SK-N-SH (cell line): Measurements from ENCODE around the gene CDH4. TPM values are rescaled to one million over a fixed set of nuclear protein-coding genes. Genes with fewer than 3 reads are reported as not detected.
"Not testable (repeated sequence)": the region's sequence is repeated elsewhere in the genome, so short reads cannot be mapped to it uniquely, and the experiment has no call there.

ENCODE experiments used
- CTCF ChIA-PET: fragments of 300-600, 350-600 bp; formaldehyde crosslinking; extraction: SDS; loops from one replicate; lab custom pipeline; 2021; lab: Yijun Ruan, JAX
- POLR2A ChIA-PET: fragments of 350-600 bp; sonication (Branson Sonifier 250); formaldehyde crosslinking; extraction: SDS; loops from one replicate; lab custom pipeline; 2020; ENCODE audit warnings: antibody characterized with exemption, inconsistent platforms; lab: Yijun Ruan, JAX
- DNase-seq: peaks from one replicate; pipeline ENCODE4 v3.0.0; 2012
- H2AFZ ChIP-seq: fragments of 200-600 bp; sonication (generic); 2 replicates; pipeline ENCODE4 v1.8.1; 2016; ENCODE audit warnings: antibody characterized with exemption, mild to moderate bottlenecking, low read depth
- H3F3A ChIP-seq: fragments of 200-600 bp; sonication (generic); replicated peaks from 2 replicates; pipeline ENCODE3; 2016; ENCODE audit warnings: antibody characterized with exemption, mild to moderate bottlenecking; ENCODE audit not compliant: insufficient read depth
- H3K27ac ChIP-seq, 2 experiments: fragments of 200-500 bp in 1 of 2; fragments of 200-600 bp in 1 of 2; sonication (Bioruptor generic) in 1 of 2; sonication (generic), shearing (Covaris generic) in 1 of 2; 2 replicates each; pipeline versions ENCODE4 v1.5.1 to v1.6.1; 2014 to 2016; ENCODE audit warnings: low read depth in 2 of 2, inconsistent platforms in 1 of 2, low read length in 1 of 2, mild to moderate bottlenecking in 1 of 2, mixed read lengths in 1 of 2
- H3K27me3 ChIP-seq: fragments of 200-600 bp; sonication (generic), shearing (Covaris generic); 2 replicates; pipeline ENCODE4 v1.6.1; 2016; ENCODE audit warnings: mixed run types; ENCODE audit not compliant: insufficient read depth
- H3K36me3 ChIP-seq, 2 experiments: fragments of 200-500 bp in 1 of 2; fragments of 200-600 bp in 1 of 2; sonication (Bioruptor generic) in 1 of 2; sonication (generic) in 1 of 2; replicated peaks in 1 of 2; 2 replicates each; pipeline versions ENCODE3 to v1.5.1; 2014 to 2016; ENCODE audit warnings: low read length in 1 of 2, mild to moderate bottlenecking in 1 of 2; ENCODE audit not compliant: insufficient read depth in 2 of 2, control insufficient read depth in 1 of 2
- H3K4me1 ChIP-seq, 2 experiments: fragments of 200-500 bp in 1 of 2; fragments of 200-600 bp in 1 of 2; sonication (Bioruptor generic) in 1 of 2; sonication (generic), shearing (Covaris generic) in 1 of 2; 2 replicates each; pipeline versions ENCODE4 v1.5.1 to v1.6.1; 2014 to 2016; ENCODE audit warnings: low read depth in 1 of 2, low read length in 1 of 2, mixed run types in 1 of 2; ENCODE audit not compliant: insufficient read depth in 2 of 2, control insufficient read depth in 1 of 2
- H3K4me2 ChIP-seq: fragments of 200-600 bp; sonication (generic), shearing (Covaris generic); 2 replicates; pipeline ENCODE4 v1.6.1; 2017; ENCODE audit warnings: mixed run types
- H3K4me3 ChIP-seq, 2 experiments: fragments of 200-500 bp in 1 of 2; fragments of 200-600 bp in 1 of 2; sonication (Bioruptor generic) in 1 of 2; sonication (generic), shearing (Covaris generic) in 1 of 2; 2 replicates each; pipeline versions ENCODE4 v1.5.1 to v1.8.1; 2014 to 2016; ENCODE audit warnings: low read depth in 2 of 2, inconsistent platforms in 1 of 2, low read length in 1 of 2, mild to moderate bottlenecking in 1 of 2, mixed read lengths in 1 of 2, moderate library complexity in 1 of 2
- H3K79me2 ChIP-seq: fragments of 200-600 bp; sonication (generic); 2 replicates; pipeline ENCODE4 v1.8.1; 2017; ENCODE audit warnings: mild to moderate bottlenecking; ENCODE audit not compliant: insufficient read depth
- H3K9ac ChIP-seq: fragments of 200-600 bp; sonication (generic); 2 replicates; pipeline ENCODE4 v1.6.1; 2017; ENCODE audit warnings: mixed run types
- H3K9me2 ChIP-seq: fragments of 200-600 bp; sonication (generic); 2 replicates; pipeline ENCODE4 v1.6.1; 2017; ENCODE audit warnings: mixed run types
- H3K9me3 ChIP-seq: fragments of 200-600 bp; sonication (generic); 2 replicates; pipeline ENCODE4 v1.6.1; 2017; ENCODE audit warnings: mixed run types, mild to moderate bottlenecking, moderate library complexity
- H4K20me1 ChIP-seq: fragments of 200-600 bp; sonication (generic); 2 replicates; pipeline ENCODE4 v1.6.1; 2017; ENCODE audit warnings: mild to moderate bottlenecking, mixed run types; ENCODE audit not compliant: insufficient read depth
- CHD2 ChIP-seq: fragments of 150-350 bp; IDR thresholded peaks from 2 replicates; pipeline ENCODE4 v1.6.1; 2018; ENCODE audit warnings: low read length; ENCODE audit not compliant: partially characterized antibody
- EP300 ChIP-seq, 2 experiments: IDR thresholded peaks; 2 replicates each; pipeline versions ENCODE4 v1.4.0 to v1.6.1; 2012; ENCODE audit warnings: borderline replicate concordance in 1 of 2, low read depth in 1 of 2, low read length in 1 of 2
- EZH2phosphoT487 ChIP-seq: fragments of 200-600 bp; sonication (generic); IDR thresholded peaks from 2 replicates; pipeline ENCODE4 v1.6.1; 2017; ENCODE audit warnings: low read depth, mixed run types, mild to moderate bottlenecking, antibody characterized with exemption, moderate library complexity, borderline replicate concordance
- FOXJ3 ChIP-seq: sonication (generic); formaldehyde crosslinking; IDR thresholded peaks from 2 replicates; pipeline ENCODE4 v1.5.1; 2020; ENCODE audit warnings: mild to moderate bottlenecking, missing genetic modification reagents
- FOXM1 ChIP-seq: IDR thresholded peaks from 2 replicates; pipeline ENCODE4 v1.4.0; 2012; ENCODE audit warnings: low read depth, mild to moderate bottlenecking
- GATA2 ChIP-seq: sonication (generic); formaldehyde crosslinking; IDR thresholded peaks from 2 replicates; pipeline ENCODE4 v1.5.0; 2020; ENCODE audit warnings: mild to moderate bottlenecking, missing genetic modification reagents
- JUND ChIP-seq: IDR thresholded peaks from 2 replicates; pipeline ENCODE4 v1.4.0; 2012
- NFIC ChIP-seq: IDR thresholded peaks from 2 replicates; pipeline ENCODE4 v1.4.0; 2012; ENCODE audit warnings: borderline replicate concordance
- NRF1 ChIP-seq: IDR thresholded peaks from 2 replicates; pipeline ENCODE4 v1.6.1; 2012; ENCODE audit warnings: low read depth, mild to moderate bottlenecking, low read length
- PBX3 ChIP-seq: IDR thresholded peaks from 2 replicates; pipeline ENCODE4; 2012
- POLR2AphosphoS5 ChIP-seq: IDR thresholded peaks from 2 replicates; pipeline ENCODE4 v1.6.1; 2012; ENCODE audit warnings: low read depth, low read length
- RAD21 ChIP-seq: IDR thresholded peaks from 2 replicates; pipeline ENCODE4 v1.6.1; 2012; ENCODE audit warnings: mild to moderate bottlenecking, low read length
- RCOR1 ChIP-seq: fragments of 150-350 bp; IDR thresholded peaks from 2 replicates; pipeline ENCODE4 v1.6.1; 2017; ENCODE audit warnings: antibody characterized with exemption, low read length
- RFX5 ChIP-seq: IDR thresholded peaks from 2 replicates; pipeline ENCODE4 v1.6.1; 2012; ENCODE audit warnings: mild to moderate bottlenecking, improper control_type of control experiment, low read length
- RXRA ChIP-seq: IDR thresholded peaks from 2 replicates; pipeline ENCODE4 v1.4.0; 2012; ENCODE audit warnings: low read depth, mild to moderate bottlenecking, borderline replicate concordance
- SMC3 ChIP-seq: IDR thresholded peaks from 2 replicates; pipeline ENCODE4 v1.6.1; 2012; ENCODE audit warnings: low read depth, low read length, improper control_type of control experiment
- TEAD4 ChIP-seq: IDR thresholded peaks from 2 replicates; pipeline ENCODE4 v1.4.0; 2012; ENCODE audit warnings: mild to moderate bottlenecking, borderline replicate concordance; ENCODE audit not compliant: insufficient read depth
- USF2 ChIP-seq: fragments of 150-350 bp; IDR thresholded peaks from 2 replicates; pipeline ENCODE4 v1.6.1; 2017; ENCODE audit warnings: antibody characterized with exemption, low read length, low read depth, borderline replicate concordance
- YY1 ChIP-seq: IDR thresholded peaks from 2 replicates; pipeline ENCODE4 v1.4.0; 2012; ENCODE audit warnings: low read depth, mild to moderate bottlenecking
- ZBTB33 ChIP-seq: IDR thresholded peaks from 2 replicates; pipeline ENCODE4 v1.4.0; 2012; ENCODE audit warnings: low read depth, borderline replicate concordance
- WGBS: methylation state at CpG from one replicate; pipeline ENCODE4 v1.1.6; 2017; ENCODE audit warnings: low lambda C conversion rate; 5-methylcytosine and 5-hydroxymethylcytosine counted together
- polyA plus RNA-seq, 3 experiments: library from polyadenylated mRNA; depleted of rRNA; stranded (reverse); fragments of >200 nt; gene quantifications; 2 replicates each; pipeline ENCODE4 v1.2.3, GENCODE V29; 2012
- TF ChIP-seq, protein P1 (sequence below): IDR thresholded peaks from 2 replicates; pipeline ENCODE4 v1.4.0; 2012; ENCODE audit warnings: low read depth

CDH4 gene
- polyA plus RNA-seq, 1 of the 3 experiments (the other 2 are of a cell fraction), result not detected

GRCh38 chr20:61405007-61405406 lies 152.9 kb downstream of the CDH4 start:
- H3K4me3 ChIP-seq, result no peak overlapping the region
- no peaks in the 10 kb centered on the region for H3K9me2 ChIP-seq
- no peaks in the 10 kb centered on the region for H3F3A ChIP-seq
- 76% methylated on average over 14 of the region's 14 CpGs for WGBS
- no peaks in the 10 kb centered on the region for H3K27me3 ChIP-seq
- no peak overlapping the region for H3K4me2 ChIP-seq
- CTCF ChIA-PET, result no interaction called here
- no peak overlapping the region for H3K9ac ChIP-seq
- H3K27ac ChIP-seq, result no peak overlapping the region
- H4K20me1 ChIP-seq, result no peaks in the 10 kb centered on the region
- H3K79me2 ChIP-seq, result no peaks in the 10 kb centered on the region
- DNase-seq, result no peak
- H2AFZ ChIP-seq, result no peak overlapping the region
- H3K36me3 ChIP-seq, result no peaks in the 10 kb centered on the region
- no peaks in the 10 kb centered on the region for H3K9me3 ChIP-seq
- H3K4me1 ChIP-seq, result no peaks in the 10 kb centered on the region
- POLR2A ChIA-PET, result no interaction called here
- no peak for TF ChIP-seq EP300 (IDR thresholded peaks at IDR 0.05; ENCODE audit: borderline replicate concordance in 1 of 2, low read depth in 1 of 2, low read length in 1 of 2)
- no peak for TF ChIP-seq JUND
- TF ChIP-seq GATA2 (CRISPR knock-in tag), result no peak
- TF ChIP-seq, protein P1, sequence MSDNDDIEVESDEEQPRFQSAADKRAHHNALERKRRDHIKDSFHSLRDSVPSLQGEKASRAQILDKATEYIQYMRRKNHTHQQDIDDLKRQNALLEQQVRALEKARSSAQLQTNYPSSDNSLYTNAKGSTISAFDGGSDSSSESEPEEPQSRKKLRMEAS, result no peak
- no peak for TF ChIP-seq ZBTB33
- TF ChIP-seq NFIC, result no peak
- no peak for TF ChIP-seq CHD2
- TF ChIP-seq FOXM1, result no peak

DNA sequence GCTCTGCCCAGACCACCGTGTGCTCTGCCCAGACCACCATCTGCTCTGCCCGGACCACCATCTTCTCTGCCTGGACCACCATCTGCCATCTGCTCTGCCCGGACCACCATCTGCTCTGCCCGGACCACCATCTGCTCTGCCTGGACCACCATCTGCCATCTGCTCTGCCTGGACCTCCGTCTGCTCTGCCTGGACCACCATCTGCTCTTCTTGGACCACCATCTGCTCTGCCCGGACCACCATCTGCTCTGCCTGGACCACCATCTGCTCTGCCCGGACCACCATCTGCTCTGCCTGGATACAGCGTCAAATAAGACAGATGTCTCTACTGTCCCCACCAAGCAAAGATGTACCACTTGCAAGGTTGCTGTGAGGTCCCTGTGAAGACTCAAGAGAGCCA lies 154.7 kb downstream of the CDH4 start:
- H4K20me1 ChIP-seq, H3F3A ChIP-seq, H3K9me3 ChIP-seq, H3K36me3 ChIP-seq, DNase-seq, H3K4me3 ChIP-seq, H3K9ac ChIP-seq, H3K4me1 ChIP-seq, CTCF ChIA-PET, H3K9me2 ChIP-seq, H3K4me2 ChIP-seq, H3K27me3 ChIP-seq, H3K79me2 ChIP-seq, H3K27ac ChIP-seq, H2AFZ ChIP-seq, POLR2A ChIA-PET: not testable (repeated sequence)
- 65% methylated on average over 8 of the region's 8 CpGs for WGBS

- Histone ChIP-seq H3K36me3 (no peaks in the 10 kb centered on the region), H3K4me3 (no peak overlapping the region), H3K9me3 (no peaks in the 10 kb centered on the region), H3K4me1 (no peaks in the 10 kb centered on the region), H3K4me2 (no peak overlapping the region), H3K27ac (no peak overlapping the region), H2AFZ (no peak overlapping the region), H4K20me1 (no peaks in the 10 kb centered on the region), H3K9ac (no peak overlapping the region), H3K79me2 (no peaks in the 10 kb centered on the region), H3K27me3 (no peaks in the 10 kb centered on the region), H3K9me2 (no peaks in the 10 kb centered on the region), H3F3A (no peaks in the 10 kb centered on the region)
- WGBS, result 30% methylated on average over 5 of the region's 6 CpGs
- CTCF ChIA-PET, result no interaction called here
- DNase-seq, result no peak
- POLR2A ChIA-PET, result no interaction called here
- no peak for TF ChIP-seq RFX5
- no peak for TF ChIP-seq SMC3
- no peak for TF ChIP-seq POLR2AphosphoS5
- TF ChIP-seq JUND, result no peak
- TF ChIP-seq NRF1, result no peak
- no peak for TF ChIP-seq EZH2phosphoT487
- no peak for TF ChIP-seq RCOR1
- TF ChIP-seq GATA2 (CRISPR knock-in tag), result no peak
- TF ChIP-seq RXRA, result no peak
- TF ChIP-seq USF2, result no peak
- no peak for TF ChIP-seq TEAD4
- TF ChIP-seq FOXM1, result no peak
- TF ChIP-seq FOXJ3 (CRISPR knock-in tag), result no peak
- TF ChIP-seq YY1, result no peak
- no peak for TF ChIP-seq RAD21
- TF ChIP-seq PBX3, result no peak
- TF ChIP-seq NFIC, result no peak
Measured at GRCh38 chr20:61407561-61407960, 155.5 kb downstream of the CDH4 start.
